ENCODE results near the gene BEAN1. TPM values are rescaled to one million over a fixed set of nuclear protein-coding genes. Genes with fewer than 3 reads are reported as not detected.
A peak's percentile ranks its signal among the peaks of the same experiment; 100 is the strongest.

BEAN1 gene
- total RNA-seq, 1 experiment from 2014 or later: 1.1 TPM

DNA sequence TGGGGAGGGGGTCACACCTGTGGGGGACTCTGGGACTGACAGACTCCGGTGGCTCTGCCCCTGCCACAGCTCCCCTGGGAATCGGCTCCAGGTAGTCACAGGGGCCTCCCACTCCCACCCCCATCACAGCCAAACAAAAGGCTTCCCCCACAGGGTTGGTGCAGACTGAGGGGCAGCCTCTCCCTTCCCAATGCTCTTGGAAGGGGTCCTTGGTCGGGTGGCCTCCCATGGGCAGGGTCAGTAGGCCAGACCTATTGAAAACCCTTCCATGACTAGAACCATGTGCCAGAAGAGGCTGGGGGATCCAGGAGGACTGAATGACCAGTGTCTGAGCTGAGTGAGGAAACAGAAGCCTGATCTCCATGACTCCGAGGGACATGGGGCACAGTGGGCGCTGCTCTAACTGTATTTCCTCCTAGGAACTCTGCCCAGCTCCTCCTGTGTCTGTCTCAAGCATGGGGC lies 94.2 kb downstream of the BEAN1 start:
- BruUV-seq (replicated peaks): no TSS peak
- DNase-seq (ENCODE audit: unreplicated experiment): no peak
- intact Hi-C loops (cut with micrococcal nuclease): no loop called here
- Mint-ChIP-seq H3K36me3 (ENCODE audit: insufficient read depth, unreplicated experiment) (peaks cover 35% of the 10 kb centered on the region), H3K9me3 (ENCODE audit: unreplicated experiment) (no peaks in the 10 kb centered on the region), H3K4me3 (ENCODE audit: unreplicated experiment) (no peak overlapping the region), H3K4me1 (ENCODE audit: insufficient read depth, unreplicated experiment) (peaks cover 35% of the 10 kb centered on the region), H3K27me3 (ENCODE audit: insufficient read depth, unreplicated experiment) (no peaks in the 10 kb centered on the region), H3K27ac (ENCODE audit: low read depth, unreplicated experiment) (peak overlapping the region; percentile 71)
- TF ChIP-seq, protein P1, sequence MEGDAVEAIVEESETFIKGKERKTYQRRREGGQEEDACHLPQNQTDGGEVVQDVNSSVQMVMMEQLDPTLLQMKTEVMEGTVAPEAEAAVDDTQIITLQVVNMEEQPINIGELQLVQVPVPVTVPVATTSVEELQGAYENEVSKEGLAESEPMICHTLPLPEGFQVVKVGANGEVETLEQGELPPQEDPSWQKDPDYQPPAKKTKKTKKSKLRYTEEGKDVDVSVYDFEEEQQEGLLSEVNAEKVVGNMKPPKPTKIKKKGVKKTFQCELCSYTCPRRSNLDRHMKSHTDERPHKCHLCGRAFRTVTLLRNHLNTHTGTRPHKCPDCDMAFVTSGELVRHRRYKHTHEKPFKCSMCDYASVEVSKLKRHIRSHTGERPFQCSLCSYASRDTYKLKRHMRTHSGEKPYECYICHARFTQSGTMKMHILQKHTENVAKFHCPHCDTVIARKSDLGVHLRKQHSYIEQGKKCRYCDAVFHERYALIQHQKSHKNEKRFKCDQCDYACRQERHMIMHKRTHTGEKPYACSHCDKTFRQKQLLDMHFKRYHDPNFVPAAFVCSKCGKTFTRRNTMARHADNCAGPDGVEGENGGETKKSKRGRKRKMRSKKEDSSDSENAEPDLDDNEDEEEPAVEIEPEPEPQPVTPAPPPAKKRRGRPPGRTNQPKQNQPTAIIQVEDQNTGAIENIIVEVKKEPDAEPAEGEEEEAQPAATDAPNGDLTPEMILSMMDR (IDR thresholded peaks at IDR 0.05; ENCODE audit: unreplicated experiment): no peak
- ChIA-PET CTCF (interaction anchor here (0.6 to 3.8 kb wide), 9 partner anchors 10 to 130 kb away, joined by 3 to 13 read pairs (median 3); partner anchors contain the start of gene CKLF), POLR2A (interaction anchor here (1.1 to 3.2 kb wide), 5 partner anchors 10 to 113 kb away, joined by 5 to 12 read pairs (median 7); partner anchors contain the start of gene CKLF)

- H3K27me3 Mint-ChIP-seq (ENCODE audit: insufficient read depth, unreplicated experiment): no peaks in the 10 kb centered on the region
- peaks cover 26% of the 10 kb centered on the region for H3K4me1 Mint-ChIP-seq (ENCODE audit: insufficient read depth, unreplicated experiment)
Observed at GRCh38 chr16:66521951-66522771, 95.1 kb downstream of the BEAN1 start.

DNA sequence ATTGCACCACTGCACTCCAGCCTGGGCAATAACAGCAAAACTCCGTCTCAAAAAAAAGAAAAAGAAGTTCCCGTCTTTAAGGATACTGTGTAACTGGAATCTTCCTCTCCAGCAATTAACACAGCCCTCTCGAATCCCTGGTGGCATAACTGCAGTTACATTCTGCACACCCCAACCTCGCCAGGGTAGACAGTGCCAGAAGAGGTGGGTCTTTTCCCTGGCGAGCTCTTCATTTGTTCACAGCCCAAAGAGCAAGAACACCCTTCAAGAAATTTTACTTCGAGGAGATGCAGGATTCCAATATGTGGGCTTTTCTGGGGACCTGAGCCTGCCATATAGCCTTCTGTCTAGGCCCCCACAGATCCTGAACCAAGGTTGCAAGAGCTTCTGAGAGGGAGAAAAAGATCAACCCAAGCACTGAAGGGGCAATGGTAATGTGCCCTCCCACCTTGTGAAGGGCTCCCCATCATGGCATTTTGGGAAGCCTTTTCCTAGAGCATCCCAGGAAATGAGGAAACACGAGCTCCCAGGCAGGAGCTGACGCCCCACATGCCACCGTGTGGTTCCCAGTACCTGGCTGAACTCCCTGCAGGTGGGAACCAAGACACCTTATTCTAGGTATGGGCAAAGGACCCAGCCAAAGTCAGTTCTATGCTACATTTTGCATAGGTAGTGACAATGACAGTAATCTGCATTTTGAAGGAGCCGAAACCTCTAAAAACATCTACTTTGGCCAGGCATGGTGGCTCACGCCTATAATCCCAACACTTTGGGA lies 95.9 kb downstream of the BEAN1 start:
- POLR2A ChIA-PET: interaction anchor here (0.6 to 3.2 kb wide), 6 partner anchors 8 to 29 kb away, joined by 3 to 12 read pairs (median 6); partner anchors contain the start of gene CKLF
- peaks cover 30% of the 10 kb centered on the region for H3K36me3 Mint-ChIP-seq (ENCODE audit: insufficient read depth, unreplicated experiment)
- H3K27ac Mint-ChIP-seq (ENCODE audit: low read depth, unreplicated experiment): peak overlapping the region; percentile 71
- BruUV-seq (replicated peaks): no TSS peak
- H3K4me3 Mint-ChIP-seq (ENCODE audit: unreplicated experiment): no peak overlapping the region
- CTCF ChIA-PET: interaction anchor here (0.5 to 3.8 kb wide), 6 partner anchors 8 to 189 kb away, joined by 3 to 13 read pairs (median 4); no protein-coding TSS in a partner anchor
- intact Hi-C loops (cut with micrococcal nuclease): no loop called here
- H3K27me3 Mint-ChIP-seq (ENCODE audit: insufficient read depth, unreplicated experiment): no peaks in the 10 kb centered on the region
- peaks cover 18% of the 10 kb centered on the region for H3K4me1 Mint-ChIP-seq (ENCODE audit: insufficient read depth, unreplicated experiment)
- no peaks in the 10 kb centered on the region for H3K9me3 Mint-ChIP-seq (ENCODE audit: unreplicated experiment)
- TF ChIP-seq, protein P1 (IDR thresholded peaks at IDR 0.05; ENCODE audit: unreplicated experiment): no peak
- no peak for DNase-seq (ENCODE audit: unreplicated experiment)

More at GRCh38 chr16:66521951-66522771, 95.1 kb downstream of the BEAN1 start:
- POLR2A ChIA-PET: interaction anchor here (0.6 to 3.2 kb wide), 8 partner anchors 9 to 114 kb away, joined by 3 to 12 read pairs (median 6); partner anchors contain the start of gene CKLF
- H3K9me3 Mint-ChIP-seq (ENCODE audit: unreplicated experiment): no peaks in the 10 kb centered on the region
- CTCF ChIA-PET: interaction anchor here (0.5 to 3.8 kb wide), 11 partner anchors 9 to 190 kb away, joined by 3 to 13 read pairs (median 3); partner anchors contain the start of gene CKLF
- H3K4me3 Mint-ChIP-seq (ENCODE audit: unreplicated experiment): no peak overlapping the region
- TF ChIP-seq, protein P1 (IDR thresholded peaks at IDR 0.05; ENCODE audit: unreplicated experiment): no peak
- intact Hi-C loops (cut with micrococcal nuclease): no loop called here
- no TSS peak for BruUV-seq (replicated peaks)
- DNase-seq (ENCODE audit: unreplicated experiment): peak; percentile 86
- peaks cover 36% of the 10 kb centered on the region for H3K36me3 Mint-ChIP-seq (ENCODE audit: insufficient read depth, unreplicated experiment)
- H3K27ac Mint-ChIP-seq (ENCODE audit: low read depth, unreplicated experiment): peak overlapping the region; percentile 71
